ENCODE measurements around the gene DYNLRB2.

Gene DYNLRB2

DNA sequence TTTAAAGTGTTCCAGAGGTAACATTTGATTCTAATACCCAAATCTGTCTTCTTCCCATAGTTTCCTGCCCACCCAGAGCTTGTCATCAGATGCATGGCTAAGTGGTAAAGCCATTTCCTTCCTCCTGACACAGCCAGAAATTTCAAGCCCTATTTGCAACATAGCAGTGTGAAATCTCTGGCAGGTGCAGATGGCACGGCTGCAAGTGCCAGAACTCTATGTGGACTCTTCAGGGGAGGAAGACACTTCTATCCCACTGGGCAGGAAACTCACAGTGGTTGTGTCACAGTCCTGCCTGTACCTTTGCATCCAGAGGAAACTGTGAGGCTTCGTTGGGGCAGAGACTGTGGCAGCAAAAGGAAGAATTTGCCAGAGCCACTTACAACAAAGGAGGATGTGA lies 13.2 kb downstream of the DYNLRB2 start:
- Histone ChIP-seq H3K4me3 (ENCODE audit: low read depth in 1 of 2, low read length in 2 of 2) (no peak overlapping the region), H3K9ac (ENCODE audit: low read length) (no peak overlapping the region), H3K4me1 (ENCODE audit: insufficient read depth, low read length) (no peaks in the 10 kb centered on the region), H3K27me3 (ENCODE audit: control insufficient read depth in 1 of 2, insufficient read depth in 2 of 2, low read length in 2 of 2) (no peaks in the 10 kb centered on the region), H3K27ac (ENCODE audit: low read depth, low read length) (no peak overlapping the region), H3K36me3 (ENCODE audit: insufficient read depth, low read length) (no peaks in the 10 kb centered on the region), H3K9me3 (ENCODE audit: low read length) (no peaks in the 10 kb centered on the region)

- Histone ChIP-seq H3K9ac (ENCODE audit: low read length) (no peak overlapping the region), H3K27ac (ENCODE audit: low read depth, low read length) (no peak overlapping the region), H3K36me3 (ENCODE audit: insufficient read depth, low read length) (no peaks in the 10 kb centered on the region), H3K4me3 (ENCODE audit: low read depth in 1 of 2, low read length in 2 of 2) (no peak overlapping the region), H3K9me3 (ENCODE audit: low read length) (no peaks in the 10 kb centered on the region), H3K27me3 (ENCODE audit: control insufficient read depth in 1 of 2, insufficient read depth in 2 of 2, low read length in 2 of 2) (no peaks in the 10 kb centered on the region), H3K4me1 (ENCODE audit: insufficient read depth, low read length) (no peaks in the 10 kb centered on the region)
Measured at GRCh38 chr16:80556481-80556880, 15.7 kb downstream of the DYNLRB2 start.

DNA sequence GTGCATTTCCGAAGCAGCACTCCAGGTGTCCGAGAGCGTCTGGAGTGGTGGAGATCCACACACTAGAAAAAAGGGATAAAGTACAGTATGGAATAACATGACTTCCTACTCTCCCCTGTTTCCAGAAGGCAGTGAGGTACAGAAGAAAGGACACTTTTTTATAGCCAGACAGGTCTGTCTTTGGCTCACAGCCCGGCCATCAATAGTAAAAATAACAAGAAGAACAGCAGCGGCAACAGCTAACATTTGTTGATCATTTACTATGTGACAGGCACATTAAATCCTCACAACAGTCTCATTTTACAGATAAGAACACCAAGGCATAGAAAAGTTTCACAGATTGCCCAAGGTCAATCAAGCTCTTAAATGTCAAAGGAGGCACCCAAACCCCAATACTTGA lies 16.2 kb downstream of the DYNLRB2 start:
- Histone ChIP-seq H3K9ac (ENCODE audit: low read length) (no peak overlapping the region), H3K27ac (ENCODE audit: low read depth, low read length) (no peak overlapping the region), H3K9me3 (ENCODE audit: low read length) (no peaks in the 10 kb centered on the region), H3K27me3 (ENCODE audit: control insufficient read depth in 1 of 2, insufficient read depth in 2 of 2, low read length in 2 of 2) (no peaks in the 10 kb centered on the region), H3K4me1 (ENCODE audit: insufficient read depth, low read length) (no peaks in the 10 kb centered on the region), H3K4me3 (ENCODE audit: low read depth in 1 of 2, low read length in 2 of 2) (no peak overlapping the region), H3K36me3 (ENCODE audit: insufficient read depth, low read length) (no peaks in the 10 kb centered on the region)

DNA sequence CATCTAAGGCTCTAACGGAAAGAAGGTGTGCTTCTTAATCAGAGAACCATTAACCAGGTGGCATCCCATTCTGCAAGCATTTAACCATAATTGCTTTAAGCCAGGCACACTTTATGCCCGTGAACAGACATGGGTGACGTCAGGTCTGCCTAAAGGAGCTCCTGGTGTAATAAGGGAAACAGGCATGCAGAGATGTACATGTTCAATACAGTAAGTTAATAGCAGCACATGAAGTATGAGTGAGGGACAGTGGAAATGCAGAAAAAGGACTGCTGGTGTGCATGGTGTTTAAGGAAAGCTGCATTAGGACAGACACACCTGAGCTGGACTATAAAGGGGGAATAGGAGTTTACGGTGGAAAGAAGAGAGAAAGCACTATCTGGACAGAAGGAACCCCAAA lies 18.6 kb downstream of the DYNLRB2 start:
- Histone ChIP-seq H3K9ac (ENCODE audit: low read length) (no peak overlapping the region), H3K9me3 (ENCODE audit: low read length) (no peaks in the 10 kb centered on the region), H3K4me3 (ENCODE audit: low read depth in 1 of 2, low read length in 2 of 2) (no peak overlapping the region), H3K4me1 (ENCODE audit: insufficient read depth, low read length) (no peaks in the 10 kb centered on the region), H3K36me3 (ENCODE audit: insufficient read depth, low read length) (no peaks in the 10 kb centered on the region), H3K27ac (ENCODE audit: low read depth, low read length) (no peak overlapping the region), H3K27me3 (ENCODE audit: control insufficient read depth in 1 of 2, insufficient read depth in 2 of 2, low read length in 2 of 2) (peaks cover 0 to 5% of the 10 kb centered on the region in 2 donors)

- H3K27ac ChIP-seq (ENCODE audit: low read depth, low read length), result no peak overlapping the region
- H3K4me1 ChIP-seq (ENCODE audit: insufficient read depth, low read length), result no peaks in the 10 kb centered on the region
- H3K4me3 ChIP-seq (ENCODE audit: low read depth in 1 of 2, low read length in 2 of 2), result no peak overlapping the region
- H3K27me3 ChIP-seq (ENCODE audit: control insufficient read depth in 1 of 2, insufficient read depth in 2 of 2, low read length in 2 of 2), result peaks cover 0 to 17% of the 10 kb centered on the region in 2 donors
- H3K36me3 ChIP-seq (ENCODE audit: insufficient read depth, low read length), result no peaks in the 10 kb centered on the region
- no peaks in the 10 kb centered on the region for H3K9me3 ChIP-seq (ENCODE audit: low read length)
- H3K9ac ChIP-seq (ENCODE audit: low read length), result no peak overlapping the region
Measured at GRCh38 chr16:80563066-80563465, 22.3 kb downstream of the DYNLRB2 start.

GRCh38 chr16:80564394-80564793 lies 23.6 kb downstream of the DYNLRB2 start:
- Histone ChIP-seq H3K4me3 (ENCODE audit: low read depth in 1 of 2, low read length in 2 of 2) (no peak overlapping the region), H3K4me1 (ENCODE audit: insufficient read depth, low read length) (no peaks in the 10 kb centered on the region), H3K9me3 (ENCODE audit: low read length) (no peaks in the 10 kb centered on the region), H3K27me3 (ENCODE audit: control insufficient read depth in 1 of 2, insufficient read depth in 2 of 2, low read length in 2 of 2) (peaks cover 0 to 20% of the 10 kb centered on the region in 2 donors), H3K9ac (ENCODE audit: low read length) (no peak overlapping the region), H3K27ac (ENCODE audit: low read depth, low read length) (no peak overlapping the region), H3K36me3 (ENCODE audit: insufficient read depth, low read length) (no peaks in the 10 kb centered on the region)

DNA sequence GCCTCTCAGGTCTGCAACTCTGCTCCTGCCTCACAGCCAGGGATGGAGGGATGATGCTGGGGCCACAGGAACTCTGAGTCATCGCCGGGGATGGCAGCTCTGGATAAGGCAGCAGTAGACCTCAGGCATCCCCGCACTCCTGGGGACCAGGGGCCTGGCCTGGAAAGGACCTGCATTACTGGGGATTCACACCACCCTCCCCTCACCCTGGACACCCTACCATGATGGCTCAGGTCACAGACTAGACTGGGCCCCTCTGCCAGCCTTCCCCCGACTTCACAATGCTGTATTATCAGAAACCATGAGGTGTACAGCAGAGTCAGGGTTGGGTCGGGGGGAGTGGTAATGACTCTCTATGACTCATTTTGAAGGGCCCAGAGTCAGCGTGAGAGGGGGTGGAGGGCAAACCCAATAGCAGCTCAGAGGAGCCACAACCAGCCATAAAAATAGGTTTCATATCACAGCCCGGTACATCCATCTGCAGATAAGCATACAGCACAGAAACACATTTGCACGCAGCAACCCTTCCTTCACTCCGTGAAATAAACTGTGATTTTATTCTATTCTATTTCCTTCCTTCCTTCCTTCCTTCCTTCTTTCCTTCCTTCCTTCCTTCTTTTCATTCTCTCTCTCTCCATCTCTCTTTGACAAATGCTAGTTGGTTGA lies 28.8 kb downstream of the DYNLRB2 start:
- H3K27ac ChIP-seq (ENCODE audit: low read depth, low read length), result no peak overlapping the region
- H3K4me3 ChIP-seq (ENCODE audit: low read depth in 1 of 2, low read length in 2 of 2), result no peak overlapping the region
- H3K36me3 ChIP-seq (ENCODE audit: insufficient read depth, low read length), result no peaks in the 10 kb centered on the region
- H3K27me3 ChIP-seq (ENCODE audit: control insufficient read depth in 1 of 2, insufficient read depth in 2 of 2, low read length in 2 of 2), result peaks cover 0 to 15% of the 10 kb centered on the region in 2 donors
- H3K4me1 ChIP-seq (ENCODE audit: insufficient read depth, low read length), result no peaks in the 10 kb centered on the region
- H3K9me3 ChIP-seq (ENCODE audit: low read length), result no peaks in the 10 kb centered on the region
- H3K9ac ChIP-seq (ENCODE audit: low read length), result no peak overlapping the region

GRCh38 chr16:80570106-80570478 lies 29.3 kb downstream of the DYNLRB2 start:
- Histone ChIP-seq H3K27me3 (ENCODE audit: control insufficient read depth in 1 of 2, insufficient read depth in 2 of 2, low read length in 2 of 2) (peaks cover 0 to 12% of the 10 kb centered on the region in 2 donors), H3K4me3 (ENCODE audit: low read depth in 1 of 2, low read length in 2 of 2) (no peak overlapping the region), H3K36me3 (ENCODE audit: insufficient read depth, low read length) (no peaks in the 10 kb centered on the region), H3K27ac (ENCODE audit: low read depth, low read length) (no peak overlapping the region), H3K9me3 (ENCODE audit: low read length) (no peaks in the 10 kb centered on the region), H3K9ac (ENCODE audit: low read length) (no peak overlapping the region), H3K4me1 (ENCODE audit: insufficient read depth, low read length) (no peaks in the 10 kb centered on the region)

DNA sequence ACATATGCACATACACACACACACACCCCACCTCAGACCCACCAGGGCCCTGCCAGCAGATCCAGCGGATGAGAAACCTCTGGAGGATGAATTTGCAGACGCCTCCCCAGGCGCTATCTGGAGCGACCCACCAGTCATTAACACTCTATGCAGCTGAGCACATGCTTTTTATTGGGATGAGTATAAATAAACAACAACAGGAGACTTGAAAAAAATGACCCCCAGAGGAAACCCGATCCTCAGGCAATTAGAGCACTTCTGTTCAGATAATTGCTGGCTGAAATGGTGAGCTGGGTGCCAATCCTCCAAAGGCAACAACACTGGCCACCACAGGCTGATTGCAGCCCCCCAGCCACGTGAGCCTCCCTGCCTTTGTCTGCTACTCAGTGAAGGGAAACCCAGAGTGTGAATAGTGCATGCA lies 32.9 kb downstream of the DYNLRB2 start:
- no peaks in the 10 kb centered on the region for H3K4me1 ChIP-seq (ENCODE audit: insufficient read depth, low read length)
- H3K27ac ChIP-seq (ENCODE audit: low read depth, low read length), result no peak overlapping the region
- no peaks in the 10 kb centered on the region for H3K36me3 ChIP-seq (ENCODE audit: insufficient read depth, low read length)
- no peak overlapping the region for H3K4me3 ChIP-seq (ENCODE audit: low read depth in 1 of 2, low read length in 2 of 2)
- H3K9ac ChIP-seq (ENCODE audit: low read length), result no peak overlapping the region
- peaks cover 0 to 4% of the 10 kb centered on the region in 2 donors for H3K27me3 ChIP-seq (ENCODE audit: control insufficient read depth in 1 of 2, insufficient read depth in 2 of 2, low read length in 2 of 2)
- no peaks in the 10 kb centered on the region for H3K9me3 ChIP-seq (ENCODE audit: low read length)

GRCh38 chr16:80576343-80576912 lies 35.6 kb downstream of the DYNLRB2 start:
- Histone ChIP-seq H3K9me3 (ENCODE audit: low read length) (no peaks in the 10 kb centered on the region), H3K27me3 (ENCODE audit: control insufficient read depth in 1 of 2, insufficient read depth in 2 of 2, low read length in 2 of 2) (no peaks in the 10 kb centered on the region), H3K9ac (ENCODE audit: low read length) (no peak overlapping the region), H3K27ac (ENCODE audit: low read depth, low read length) (no peak overlapping the region), H3K4me3 (ENCODE audit: low read depth in 1 of 2, low read length in 2 of 2) (no peak overlapping the region), H3K4me1 (ENCODE audit: insufficient read depth, low read length) (no peaks in the 10 kb centered on the region), H3K36me3 (ENCODE audit: insufficient read depth, low read length) (no peaks in the 10 kb centered on the region)

DNA sequence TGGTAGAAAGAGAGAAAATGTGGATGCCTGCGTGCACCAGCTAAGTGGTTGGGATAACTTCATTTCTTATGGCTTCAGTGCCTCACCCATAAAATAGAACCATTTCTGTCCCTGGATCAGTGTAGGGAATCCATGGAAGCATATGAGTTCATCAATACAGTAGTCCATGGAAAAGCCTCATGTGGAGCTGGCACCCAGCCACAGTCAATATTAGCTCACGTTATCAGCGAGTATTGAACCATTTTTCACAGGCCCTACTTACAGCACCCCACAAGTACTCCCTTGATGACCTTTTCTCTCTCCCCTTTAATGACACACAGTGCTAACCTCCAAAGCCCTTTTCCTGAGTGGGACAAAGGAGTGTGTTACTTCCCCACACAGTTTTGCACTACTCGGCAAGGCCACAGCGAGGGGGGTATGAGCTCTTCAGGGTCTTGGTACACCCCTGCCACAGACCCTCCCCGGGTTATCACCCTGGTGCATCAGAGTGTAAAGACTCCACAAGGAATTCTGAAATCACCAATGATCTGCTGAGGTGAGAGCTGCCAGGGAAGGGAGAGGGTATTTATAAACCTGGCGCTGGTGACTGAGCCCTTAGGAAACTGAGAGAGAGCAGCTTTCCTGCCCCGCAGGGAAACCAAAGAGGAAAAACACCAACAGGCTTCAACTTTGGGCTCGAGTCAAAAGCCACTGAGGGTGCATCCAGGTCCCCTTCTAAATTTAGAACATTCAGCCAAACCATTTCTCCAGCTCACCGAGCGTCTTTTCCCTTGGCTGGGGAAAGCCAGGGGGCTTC lies 36.9 kb downstream of the DYNLRB2 start:
- H3K27ac ChIP-seq (ENCODE audit: low read depth, low read length), result no peak overlapping the region
- no peaks in the 10 kb centered on the region for H3K36me3 ChIP-seq (ENCODE audit: insufficient read depth, low read length)
- no peaks in the 10 kb centered on the region for H3K9me3 ChIP-seq (ENCODE audit: low read length)
- H3K4me3 ChIP-seq (ENCODE audit: low read depth in 1 of 2, low read length in 2 of 2), result no peak overlapping the region
- no peak overlapping the region for H3K9ac ChIP-seq (ENCODE audit: low read length)
- no peaks in the 10 kb centered on the region for H3K27me3 ChIP-seq (ENCODE audit: control insufficient read depth in 1 of 2, insufficient read depth in 2 of 2, low read length in 2 of 2)
- H3K4me1 ChIP-seq (ENCODE audit: insufficient read depth, low read length), result no peaks in the 10 kb centered on the region
